LHCN-M2 (cell line): Measurements from ENCODE around the gene SNRNP70. TPM values are rescaled to one million over a fixed set of nuclear protein-coding genes. Genes with fewer than 3 reads are reported as not detected.
"Not testable (repeated sequence)": the region's sequence is repeated elsewhere in the genome, so short reads cannot be mapped to it uniquely, and the experiment has no call there.

Experiments used
- DNase-seq: peaks from one replicate; pipeline ENCODE4 v3.0.0-alpha.2; 2012; ENCODE audit warnings: low read depth
- total RNA-seq: library from RNA; depleted of rRNA; stranded (reverse); fragments of >200 nt; gene quantifications from 2 replicates; pipeline ENCODE4 v1.2.3, GENCODE V29; 2014

SNRNP70 gene
- total RNA-seq, 1 experiment from 2014 or later: 241 TPM

GRCh38 chr19:49120325-49120683 lies 35.1 kb downstream of the SNRNP70 start:
- DNase-seq: no peak

- no peak for DNase-seq
Observed at GRCh38 chr19:49120868-49121267, 35.6 kb downstream of the SNRNP70 start.

DNA sequence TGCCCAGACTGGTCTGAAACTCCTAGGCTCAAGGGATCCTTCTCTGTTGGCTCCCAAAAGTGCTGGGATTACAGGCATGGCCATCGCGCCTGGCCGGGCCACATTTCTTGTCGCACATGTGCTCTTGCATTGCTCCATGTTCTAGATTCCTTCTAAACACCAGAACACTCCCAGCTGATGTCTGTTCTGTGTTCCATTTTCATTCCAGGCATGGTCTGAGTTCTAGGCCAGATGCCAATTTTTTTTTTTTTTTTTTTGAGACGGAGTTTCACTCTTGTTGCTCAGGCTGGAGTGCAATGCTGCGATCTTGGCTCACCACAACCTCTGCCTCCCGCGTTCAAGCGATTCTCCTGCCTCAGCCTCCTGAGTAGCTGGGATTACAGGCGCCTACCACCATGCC lies 36.6 kb downstream of the SNRNP70 start:
- not testable (repeated sequence) for DNase-seq

DNA sequence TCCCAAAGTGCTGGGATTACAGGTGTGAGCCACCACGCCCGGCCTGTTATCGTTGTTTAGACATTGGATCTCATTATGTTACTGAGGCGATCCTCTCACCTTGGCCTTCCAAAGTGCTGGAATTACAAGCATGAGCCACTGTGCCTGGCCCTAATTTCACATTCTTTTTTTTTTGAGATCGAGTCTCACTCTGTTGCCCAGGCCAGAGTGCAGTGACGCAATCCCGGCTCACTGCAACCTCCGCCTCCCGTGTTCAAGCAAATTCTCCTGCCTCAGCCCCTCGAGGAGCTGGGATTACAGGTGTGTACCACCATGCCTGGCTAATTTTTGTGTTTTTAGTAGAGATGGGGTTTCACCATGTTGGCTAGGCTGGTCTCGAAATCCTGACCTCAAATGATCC lies 38.0 kb downstream of the SNRNP70 start:
- DNase-seq: not testable (repeated sequence)

DNA sequence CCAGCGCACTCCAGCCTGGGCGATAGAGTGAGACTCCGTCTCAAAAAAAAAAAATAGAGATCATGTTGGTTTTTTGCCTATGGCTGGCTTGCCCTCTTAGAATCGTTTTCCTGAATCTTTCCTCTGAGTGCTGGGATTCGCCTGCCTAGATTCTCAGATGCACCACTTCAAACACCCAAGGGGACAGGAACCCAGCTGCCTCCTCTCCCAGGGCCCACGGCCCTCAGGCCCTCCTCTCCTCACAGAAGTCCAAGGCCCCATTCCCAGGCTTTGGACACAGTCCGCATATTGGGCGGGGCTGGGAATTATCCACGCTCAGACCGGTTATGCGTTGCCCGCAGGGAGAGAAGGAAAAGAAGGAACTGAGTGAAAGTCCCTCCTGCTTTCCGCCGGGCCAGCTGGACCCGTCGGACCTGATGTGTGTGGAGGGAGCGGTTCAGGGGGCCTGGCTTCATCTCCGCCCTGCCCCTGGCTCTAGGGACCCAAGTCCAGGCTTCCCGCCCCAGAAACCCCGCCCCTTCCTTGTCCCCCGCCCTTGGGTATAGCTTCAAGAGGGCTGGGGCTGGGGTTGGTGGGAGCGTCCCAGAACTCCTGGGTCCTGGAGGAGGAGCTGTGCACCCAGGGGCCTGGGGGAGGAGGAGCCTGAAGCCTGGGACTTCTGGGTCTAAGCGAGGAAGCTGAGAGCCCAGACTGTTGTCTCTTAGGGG lies 39.9 kb downstream of the SNRNP70 start:
- no peak for DNase-seq

DNA sequence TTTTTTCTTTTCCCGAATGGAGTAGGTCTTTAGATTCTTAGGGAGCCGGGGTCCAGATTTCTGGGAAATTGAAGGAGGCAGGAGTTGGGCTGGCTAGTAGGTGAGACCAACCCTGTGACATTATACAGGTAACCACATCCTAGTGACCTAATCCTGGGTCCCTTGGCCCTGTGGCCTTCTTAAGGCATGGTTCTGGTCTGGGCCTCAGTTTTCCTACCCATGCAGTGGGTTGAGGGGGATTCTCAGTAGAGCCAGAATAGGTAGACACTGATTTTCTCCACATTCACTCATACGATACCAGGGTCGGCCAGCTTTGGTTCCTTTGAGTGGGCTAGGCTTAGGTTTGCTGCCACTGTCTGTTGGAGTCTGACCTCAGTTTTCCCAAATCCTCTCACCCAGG lies 41.3 kb downstream of the SNRNP70 start:
- DNase-seq: no peak

DNA sequence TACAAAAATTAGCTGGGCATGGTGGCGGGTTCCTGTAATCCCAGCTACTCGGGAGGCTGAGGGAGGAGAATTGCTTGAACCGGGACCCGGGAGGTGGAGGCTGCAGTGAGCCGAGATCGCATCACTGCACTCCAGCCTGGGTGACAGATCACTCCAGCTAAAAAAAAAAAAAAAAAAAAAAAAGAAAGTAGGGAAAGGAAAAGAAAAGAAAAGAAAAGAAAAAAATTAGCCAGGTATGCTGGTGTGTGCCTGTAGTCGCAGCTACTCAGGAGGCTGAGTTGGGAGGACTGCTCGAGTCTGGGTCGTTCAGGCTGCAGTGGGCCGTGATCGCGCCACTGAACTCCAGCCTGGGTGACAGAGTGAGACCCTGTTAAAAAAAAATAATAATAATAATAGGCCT lies 42.0 kb downstream of the SNRNP70 start:
- not testable (repeated sequence) for DNase-seq

DNA sequence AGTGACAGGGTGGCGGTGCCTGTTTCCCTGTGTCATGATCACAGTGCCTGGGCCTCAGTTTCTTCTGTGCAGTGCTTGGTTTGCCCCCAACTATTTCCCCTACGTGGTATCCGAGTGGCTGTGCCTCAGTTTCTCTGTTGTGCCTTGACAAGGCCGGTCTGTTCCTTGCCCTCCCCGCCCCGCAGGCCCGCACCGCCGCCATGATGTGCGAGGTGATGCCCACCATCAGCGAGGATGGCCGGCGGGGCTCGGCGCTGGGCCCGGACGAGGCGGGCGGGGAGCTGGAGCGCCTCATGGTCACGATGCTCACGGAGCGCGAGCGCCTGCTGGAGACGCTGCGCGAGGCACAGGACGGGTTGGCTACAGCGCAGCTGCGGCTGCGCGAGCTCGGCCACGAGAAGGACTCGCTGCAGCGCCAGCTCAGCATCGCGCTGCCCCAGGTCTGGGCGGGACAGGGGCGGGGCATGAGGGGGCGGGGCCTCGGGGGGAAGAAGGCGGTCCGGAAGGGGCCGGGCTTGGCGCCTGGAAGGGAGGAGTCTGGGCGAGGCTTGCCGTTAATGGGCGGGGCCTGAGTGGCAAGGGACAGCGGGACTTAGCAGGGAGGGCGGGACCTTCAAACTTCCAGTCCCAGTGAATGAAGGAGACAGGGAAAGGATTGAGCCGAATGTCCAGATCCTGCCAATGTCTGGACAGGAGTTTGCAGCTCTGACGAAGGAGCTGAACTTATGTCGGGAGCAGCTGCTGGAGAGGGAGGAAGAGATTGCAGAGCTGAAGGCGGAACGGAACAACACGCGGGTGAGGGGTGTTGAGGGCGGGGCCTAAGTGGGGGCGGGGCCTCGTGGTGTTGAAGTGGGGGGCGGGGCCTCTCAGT lies 42.7 kb downstream of the SNRNP70 start:
- peak; percentile 95 for DNase-seq

- DNase-seq: no peak
Observed at GRCh38 chr19:49128545-49129237, 43.4 kb downstream of the SNRNP70 start.

DNA sequence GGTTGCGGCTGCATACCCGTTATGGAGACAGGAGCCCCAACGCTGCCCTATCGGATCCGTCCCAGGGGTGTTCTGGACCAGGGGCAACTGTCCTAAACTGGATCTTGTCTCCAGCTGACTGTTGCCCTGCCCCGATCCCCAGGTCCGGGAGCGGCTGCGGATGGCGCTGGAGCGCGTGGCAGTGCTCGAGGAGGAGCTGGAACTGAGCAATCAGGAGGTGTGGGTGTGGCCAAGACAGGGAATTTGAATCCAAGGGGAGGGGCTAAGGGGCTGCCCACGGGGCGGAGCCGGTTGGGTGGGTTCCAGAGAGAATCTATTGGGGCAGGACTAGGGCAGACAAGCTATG lies 44.0 kb downstream of the SNRNP70 start:
- DNase-seq: no peak

DNA sequence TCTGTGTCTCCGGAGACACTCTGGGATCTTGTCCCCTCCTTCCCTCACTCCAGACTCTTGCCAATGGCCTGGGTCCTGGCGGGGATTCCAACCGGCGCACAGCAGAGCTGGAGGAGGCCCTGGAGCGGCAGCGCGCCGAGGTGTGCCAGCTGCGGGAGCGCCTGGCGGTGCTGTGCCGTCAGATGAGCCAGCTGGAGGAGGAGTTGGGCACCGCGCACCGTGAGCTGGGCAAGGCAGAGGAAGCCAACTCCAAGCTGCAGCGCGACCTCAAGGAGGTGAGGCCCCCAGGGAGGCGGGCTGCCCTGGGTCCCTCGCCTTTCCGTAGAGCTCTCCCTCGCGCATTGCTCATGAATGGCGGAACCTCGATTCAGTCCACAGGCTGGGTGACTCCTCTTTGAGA lies 45.1 kb downstream of the SNRNP70 start:
- no peak for DNase-seq

DNA sequence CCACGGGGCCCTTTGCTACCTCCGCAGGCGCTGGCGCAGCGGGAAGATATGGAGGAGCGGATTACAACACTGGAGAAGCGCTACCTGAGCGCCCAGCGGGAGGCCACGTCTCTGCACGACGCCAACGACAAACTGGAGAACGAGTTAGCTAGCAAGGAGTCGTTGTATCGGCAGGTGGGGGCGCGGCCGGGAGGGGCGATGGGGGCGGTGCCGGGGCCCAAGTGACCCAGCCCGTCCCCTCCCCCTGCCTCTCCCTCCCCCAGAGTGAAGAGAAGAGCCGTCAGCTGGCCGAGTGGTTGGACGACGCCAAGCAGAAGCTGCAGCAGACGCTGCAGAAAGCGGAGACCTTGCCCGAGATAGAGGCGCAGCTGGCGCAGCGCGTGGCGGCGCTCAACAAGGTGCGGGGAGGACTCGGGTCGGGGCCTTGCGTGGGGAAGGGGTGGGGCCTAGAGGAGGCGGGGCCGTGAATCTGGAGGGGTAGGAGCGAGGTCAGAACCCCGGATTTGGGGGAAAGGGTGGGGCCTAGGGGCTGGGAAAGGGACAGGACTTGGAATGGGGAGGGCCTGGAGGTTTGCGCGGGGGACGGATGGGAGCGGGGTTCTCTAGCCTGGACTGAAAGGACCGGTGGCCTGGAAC lies 47.8 kb downstream of the SNRNP70 start:
- DNase-seq: no peak

- DNase-seq: no peak
Observed at GRCh38 chr19:49133621-49134454, 48.6 kb downstream of the SNRNP70 start.

DNA sequence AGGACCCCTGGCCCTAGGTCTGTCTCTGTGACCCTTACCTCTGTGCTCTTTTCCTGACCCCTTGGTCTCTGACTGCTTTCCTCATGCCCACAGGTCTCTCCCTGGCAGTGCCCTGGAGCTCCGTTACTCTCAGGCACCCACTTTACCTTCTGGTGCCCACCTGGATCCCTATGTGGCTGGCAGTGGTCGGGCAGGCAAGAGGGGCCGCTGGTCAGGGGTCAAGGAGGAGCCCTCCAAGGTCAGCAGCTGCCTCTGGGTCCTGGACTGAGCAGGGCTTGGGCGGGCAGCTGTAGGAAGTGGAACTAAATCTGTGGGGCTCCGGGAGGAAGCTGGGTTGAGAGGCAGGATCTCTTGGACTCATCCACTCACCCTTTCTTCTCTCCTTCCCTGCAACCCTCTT lies 50.4 kb downstream of the SNRNP70 start:
- no peak for DNase-seq

DNA sequence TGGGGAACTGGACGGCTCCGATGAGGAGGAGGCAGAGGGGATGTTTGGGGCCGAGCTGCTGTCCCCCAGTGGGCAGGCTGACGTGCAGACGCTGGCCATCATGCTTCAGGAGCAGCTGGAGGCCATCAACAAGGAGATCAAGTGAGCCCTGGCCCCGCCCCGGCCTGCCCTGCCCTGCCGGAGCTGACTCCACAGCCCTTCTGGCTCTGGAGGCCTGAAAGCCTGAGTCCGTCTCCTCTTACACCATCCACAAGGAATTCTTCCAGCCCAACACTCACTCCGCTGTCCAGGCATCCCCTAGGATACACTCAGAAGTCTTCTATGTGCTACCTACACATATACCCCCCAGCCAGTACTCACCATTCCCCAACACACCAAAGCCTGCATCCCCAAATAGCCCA lies 51.5 kb downstream of the SNRNP70 start:
- DNase-seq: no peak

GRCh38 chr19:49140951-49141350 lies 55.7 kb downstream of the SNRNP70 start:
- no peak for DNase-seq

DNA sequence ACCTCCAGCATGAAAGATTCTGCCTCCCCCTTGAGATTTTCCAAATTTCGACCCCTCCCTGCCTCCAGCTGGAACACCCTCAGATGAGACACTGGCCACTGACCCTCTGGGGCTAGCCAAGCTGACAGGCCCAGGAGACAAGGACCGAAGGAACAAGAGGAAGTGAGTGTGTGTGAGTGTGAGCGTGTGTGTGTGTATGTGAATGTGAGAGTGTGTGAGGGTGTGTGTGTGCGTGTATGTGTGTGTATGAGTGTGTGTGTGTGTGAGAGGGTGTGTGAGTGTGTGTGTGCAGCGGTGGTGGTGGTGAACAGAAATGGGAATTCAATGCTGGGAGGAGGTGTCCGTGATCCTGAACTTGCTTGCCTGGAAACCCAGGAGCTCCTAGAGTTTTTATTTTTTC lies 56.1 kb downstream of the SNRNP70 start:
- DNase-seq: no peak

GRCh38 chr19:49142866-49143335 lies 57.6 kb downstream of the SNRNP70 start:
- DNase-seq: peak; percentile 84

DNA sequence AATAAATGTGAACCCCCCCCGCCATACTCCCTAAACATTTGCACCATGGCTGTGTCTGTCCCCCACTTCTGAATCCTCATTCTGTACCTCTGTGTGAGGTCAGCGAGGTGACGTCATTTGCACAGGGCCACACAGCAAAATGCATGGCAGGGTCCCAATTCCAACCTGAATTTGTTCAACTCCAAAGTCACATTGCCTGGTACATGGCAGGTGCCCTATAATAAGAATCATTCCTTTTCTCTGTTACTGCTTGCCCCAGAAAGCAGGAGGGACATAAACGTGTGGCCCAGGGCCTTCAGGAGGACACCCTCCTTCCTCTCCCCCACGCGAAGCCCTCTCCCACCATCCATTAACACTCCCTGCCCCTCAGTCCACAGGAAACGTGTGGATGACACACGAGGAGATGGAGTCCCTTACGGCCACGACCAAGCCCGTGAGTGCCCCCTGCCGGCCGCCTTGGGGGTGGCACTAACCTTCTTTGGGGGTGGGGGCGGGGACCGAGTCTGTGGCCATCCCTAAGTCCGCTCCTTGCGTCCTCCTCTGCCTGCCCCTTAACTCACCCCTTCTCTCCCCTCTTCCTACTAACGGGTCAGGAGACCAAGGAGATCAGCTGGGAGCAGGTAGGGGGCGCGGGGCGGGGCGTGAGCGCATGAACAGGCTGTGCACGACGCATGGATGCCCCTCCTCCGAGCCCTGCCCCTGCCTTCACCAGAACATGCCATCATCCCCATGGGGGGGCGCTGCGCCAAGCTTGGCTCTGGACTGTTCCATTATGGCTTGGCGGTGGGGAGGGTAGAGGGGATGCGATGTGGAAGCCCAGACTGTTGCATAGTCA lies 60.5 kb downstream of the SNRNP70 start:
- DNase-seq: peak; percentile 78

GRCh38 chr19:49146408-49146770 lies 61.1 kb downstream of the SNRNP70 start:
- not testable (repeated sequence) for DNase-seq
